ENCODE measurements around the gene SPTBN4.
"Not testable (repeated sequence)": the region's sequence is repeated elsewhere in the genome, so short reads cannot be mapped to it uniquely, and the experiment has no call there.

SPTBN4 gene

DNA sequence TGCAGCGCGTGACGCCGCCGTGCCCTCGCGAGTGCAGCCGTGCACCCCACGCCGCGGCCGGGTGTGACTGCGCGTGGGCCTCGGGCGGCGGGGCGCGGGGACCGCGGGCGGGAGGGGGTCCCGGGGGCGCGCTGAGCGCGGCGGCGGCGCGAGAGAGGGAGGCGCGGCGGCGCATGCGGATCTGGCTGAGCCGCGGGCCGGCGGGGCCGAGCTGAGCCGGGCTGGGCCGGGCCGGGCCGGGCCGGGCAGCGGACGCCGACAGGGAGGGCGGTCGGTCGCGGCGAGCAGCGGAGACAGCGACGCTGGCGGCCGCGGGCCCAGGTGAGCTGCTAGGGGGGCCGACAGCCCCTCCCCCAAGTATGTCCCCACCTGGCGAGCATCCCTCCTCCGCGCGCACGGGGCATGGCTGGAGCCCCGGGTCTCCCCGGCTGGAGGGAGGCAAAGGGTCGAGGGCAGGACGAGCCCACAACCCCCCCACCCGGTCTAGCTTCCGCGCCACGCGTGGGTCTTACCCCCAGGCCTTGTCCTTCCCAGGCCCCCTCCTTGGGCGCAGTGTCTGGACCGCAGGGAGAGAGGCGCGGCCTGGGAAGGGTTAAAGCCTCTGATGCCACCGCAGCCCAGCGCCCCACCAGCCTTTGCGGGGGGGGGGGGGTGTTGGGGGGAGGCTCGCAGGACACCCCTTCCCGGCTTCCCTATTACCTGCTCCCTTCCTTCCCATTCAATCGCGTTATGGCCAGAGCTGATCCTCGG lies at the start of gene SPTBN4:
TSS of gene SPTBN4 (plus strand) at position 17 of the 750 bp plus-strand sequence. CDS start 5,621 bp downstream, outside the sequence.
- DNase-seq, result peak; percentile 15

DNA sequence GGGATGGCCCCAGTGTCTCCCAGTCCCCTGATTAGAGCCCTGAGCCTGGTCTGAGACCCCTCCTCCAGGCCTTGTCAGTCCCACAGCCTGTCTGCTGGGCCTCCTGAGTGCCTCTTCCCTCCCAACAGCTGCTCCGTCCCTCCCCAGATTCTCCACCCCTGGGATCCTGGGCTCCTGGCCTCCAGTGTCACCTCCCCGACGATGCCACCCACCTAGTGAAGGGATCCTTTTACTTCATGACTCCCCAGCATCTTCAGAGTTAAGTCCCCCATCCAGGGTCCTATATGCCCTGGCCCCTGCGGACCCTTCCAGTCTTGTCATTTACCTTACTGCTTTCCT lies 49.2 kb upstream of the SPTBN4 start:
- no peak for DNase-seq

DNA sequence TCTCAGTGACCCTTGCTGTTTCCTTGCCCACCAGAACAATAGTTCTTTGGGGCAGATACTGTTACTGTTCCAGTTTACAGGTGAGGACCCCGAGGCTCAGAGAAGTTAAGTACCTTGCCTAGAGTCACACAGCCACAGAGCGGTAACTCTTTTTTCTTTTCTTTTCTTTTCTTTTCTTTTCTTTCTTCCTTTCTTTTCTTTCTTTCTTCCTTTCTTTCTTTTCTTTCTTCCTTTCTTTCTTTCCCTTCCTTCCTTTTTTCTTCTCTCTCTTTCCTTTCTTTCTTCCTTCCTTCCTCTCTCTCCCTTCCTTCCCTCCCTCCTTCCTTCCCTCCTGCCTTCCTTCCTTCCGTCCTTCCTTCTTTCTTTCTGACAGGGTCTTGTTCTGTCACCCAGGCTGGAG lies 48.8 kb upstream of the SPTBN4 start:
- no peak for DNase-seq

DNA sequence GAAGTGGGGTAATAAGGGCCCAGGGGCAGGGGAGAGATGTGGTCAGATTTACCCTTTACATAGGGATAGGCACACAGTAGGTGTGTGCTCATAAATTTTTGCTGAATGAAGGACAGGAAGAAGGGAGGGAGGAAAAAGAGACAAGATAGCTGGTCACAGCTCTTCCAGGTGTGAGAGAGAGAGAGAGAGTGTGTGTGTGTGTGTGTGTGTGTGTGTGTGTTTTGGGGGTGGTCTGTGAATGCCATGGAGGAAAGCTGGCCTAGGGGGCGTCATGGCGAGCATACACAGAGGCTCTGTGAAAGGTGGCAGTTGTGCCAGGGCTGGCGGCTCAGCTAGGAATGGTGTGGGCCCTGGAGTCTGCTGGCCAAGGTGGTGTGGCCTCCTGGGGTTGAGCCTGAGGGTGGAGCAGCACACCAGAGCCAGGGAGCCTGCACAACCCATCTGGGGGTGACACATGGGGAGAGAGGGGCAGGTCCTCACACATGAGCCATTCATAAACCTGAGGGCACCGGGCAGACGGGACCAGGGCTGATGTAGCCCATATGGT lies 47.7 kb upstream of the SPTBN4 start:
- DNase-seq, result no peak

DNA sequence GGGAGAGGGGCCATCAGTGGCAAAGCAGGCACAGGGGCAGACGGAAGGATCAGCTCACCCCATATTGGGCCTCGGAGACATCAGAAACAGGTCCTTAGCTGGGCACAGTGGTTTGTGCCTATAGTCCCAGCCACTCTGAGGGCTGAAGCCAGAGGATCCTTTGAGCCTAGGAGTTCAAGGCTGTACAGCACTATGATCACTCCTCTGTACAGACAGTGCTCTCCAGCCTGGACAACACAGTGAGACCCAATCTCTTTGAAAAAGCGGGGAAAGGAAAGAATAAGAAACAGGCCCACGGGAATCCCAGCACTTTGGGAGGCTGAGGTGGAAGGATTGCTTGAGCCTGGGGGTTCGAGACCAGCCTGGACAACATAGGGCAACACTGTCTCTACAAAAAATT lies 47.0 kb upstream of the SPTBN4 start:
- DNase-seq, result no peak

DNA sequence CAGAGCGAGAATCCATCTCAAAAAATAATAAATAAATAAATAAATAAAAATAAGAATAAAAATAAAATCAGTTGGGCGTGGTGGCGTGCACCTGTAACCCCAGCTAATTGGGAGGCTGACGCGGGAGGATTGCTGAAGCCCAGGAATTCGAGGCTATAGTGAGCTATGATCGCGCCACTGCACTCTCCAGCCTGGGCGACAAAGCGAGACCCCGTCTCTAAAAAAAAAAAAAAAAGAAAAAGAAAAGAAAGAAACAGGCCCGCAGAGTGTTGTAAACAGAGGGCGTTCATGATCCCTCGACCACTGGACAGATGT lies 46.4 kb upstream of the SPTBN4 start:
- DNase-seq, result no peak

DNA sequence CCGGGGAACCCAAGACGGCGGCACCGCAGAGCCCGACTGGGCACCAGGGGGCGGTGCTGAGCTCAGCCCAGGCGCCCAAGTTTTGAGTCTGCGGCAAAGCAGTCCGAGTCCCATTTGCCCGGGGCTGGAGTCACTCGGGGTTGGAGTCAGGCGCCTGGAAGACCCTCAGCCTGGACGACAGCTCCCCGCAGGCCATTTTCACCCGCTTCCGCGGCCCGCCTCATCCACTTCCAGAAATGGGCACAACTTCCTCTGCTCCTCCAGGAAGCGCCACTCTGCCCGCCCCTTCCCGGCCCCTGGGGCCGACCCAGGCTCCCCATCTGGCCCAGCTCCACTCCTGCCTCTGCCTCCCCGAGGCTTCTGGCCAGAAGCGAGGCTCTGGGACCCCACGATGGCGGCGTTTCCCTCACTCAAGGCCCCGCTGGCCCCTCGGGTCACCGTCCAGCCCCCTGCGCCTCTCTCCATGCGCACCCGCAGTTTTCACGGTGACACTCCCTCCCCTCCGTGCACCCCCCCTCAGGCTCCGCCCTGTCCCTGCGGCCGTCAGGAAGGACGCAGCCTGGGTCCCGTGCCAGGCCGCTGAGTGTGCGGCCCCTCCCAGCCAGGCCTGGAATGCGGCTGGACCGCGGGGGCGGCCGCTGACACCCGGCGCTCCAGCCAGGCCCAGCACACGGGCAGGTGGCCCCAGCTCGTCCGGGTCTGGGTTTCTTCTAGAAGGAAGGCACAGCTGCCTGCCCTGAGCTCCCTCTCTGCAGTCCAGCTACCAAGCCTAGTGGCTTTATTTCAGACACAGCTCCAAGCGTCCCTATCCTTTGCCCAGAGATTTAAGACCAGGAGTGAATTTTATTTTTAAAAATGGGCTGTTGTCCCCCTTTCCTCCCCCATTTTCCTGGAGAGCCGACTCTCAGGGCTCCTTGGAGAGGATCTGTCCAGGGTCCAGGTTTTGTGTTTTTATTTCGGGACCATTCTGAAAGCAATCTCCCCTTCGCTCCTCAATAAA lies 45.7 kb upstream of the SPTBN4 start:
- DNase-seq, result peak; percentile 94

DNA sequence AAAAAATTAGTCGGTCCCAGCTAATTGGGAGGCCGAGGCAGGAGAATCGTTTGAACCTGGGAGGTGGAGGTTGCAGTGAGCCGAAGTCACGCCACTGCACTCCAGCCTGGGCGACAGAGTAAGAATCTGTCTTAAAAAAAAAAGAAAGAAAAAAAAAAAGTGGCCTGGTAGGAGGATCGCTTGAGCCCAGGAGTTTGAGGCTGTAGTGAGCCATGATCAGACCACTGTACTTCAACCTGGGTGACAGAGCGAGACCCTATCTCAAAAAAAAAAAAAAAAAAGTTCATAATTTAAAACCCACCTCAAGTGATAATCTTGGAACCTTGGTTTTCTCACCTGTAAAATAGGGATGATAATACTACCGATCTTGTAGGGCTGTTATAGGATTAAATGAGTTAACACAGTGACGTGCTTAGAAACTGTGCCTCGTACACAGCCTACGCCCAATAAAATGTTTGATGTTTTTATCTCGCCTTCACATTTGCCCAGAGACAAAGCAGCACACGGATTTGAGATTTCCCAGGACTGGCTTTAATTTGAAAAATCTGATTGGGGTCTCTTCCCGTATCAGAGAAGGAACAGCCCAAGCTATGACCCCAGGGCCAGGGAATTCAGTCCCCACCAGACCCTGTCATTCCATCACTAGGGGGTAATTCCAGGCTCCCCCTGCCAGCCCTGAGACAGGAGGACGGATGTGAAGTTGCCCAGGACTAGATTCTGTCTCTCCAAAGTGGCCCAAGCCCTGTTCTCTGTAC lies 44.6 kb upstream of the SPTBN4 start:
- no peak for DNase-seq

DNA sequence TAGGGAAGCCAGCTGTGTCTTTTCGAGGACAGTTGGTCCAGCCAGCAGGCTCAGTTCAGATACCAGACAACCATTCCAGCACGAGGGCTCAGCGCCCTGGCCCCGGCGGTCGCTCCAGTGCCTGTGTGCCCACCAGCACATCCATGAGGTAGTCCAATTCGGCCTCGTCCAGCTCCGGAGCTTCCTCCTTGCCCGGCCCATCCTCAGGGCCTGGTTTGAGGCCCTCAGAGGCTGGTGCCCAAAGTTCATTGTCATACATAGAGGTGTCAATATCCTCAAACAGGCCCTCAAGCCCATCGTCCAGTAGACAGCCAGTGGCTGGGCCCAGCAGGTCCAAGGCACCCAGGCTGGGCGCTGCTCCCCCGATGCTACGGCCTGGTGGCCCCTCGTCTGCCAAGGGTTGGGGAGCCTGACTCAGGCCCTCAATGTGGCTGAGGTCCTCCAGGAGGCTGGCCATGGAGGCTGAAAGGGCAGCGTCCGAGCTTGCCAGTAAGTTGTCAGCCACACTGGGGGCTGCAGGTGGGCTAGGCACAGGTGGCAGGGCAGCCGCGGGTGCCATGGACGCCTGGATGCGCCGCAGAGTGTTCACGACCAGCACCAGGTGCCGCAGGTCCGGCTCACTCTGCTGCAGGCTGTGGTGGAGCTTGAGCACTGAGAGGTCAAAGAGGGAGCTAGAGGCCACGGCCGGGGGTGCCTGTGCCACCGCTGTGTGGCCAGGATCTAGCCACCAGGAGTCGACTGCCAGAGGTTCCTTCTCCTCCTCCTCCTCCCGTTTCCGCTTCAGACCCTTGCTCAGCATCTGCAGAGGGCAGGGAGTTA lies 43.8 kb upstream of the SPTBN4 start:
- no peak for DNase-seq

DNA sequence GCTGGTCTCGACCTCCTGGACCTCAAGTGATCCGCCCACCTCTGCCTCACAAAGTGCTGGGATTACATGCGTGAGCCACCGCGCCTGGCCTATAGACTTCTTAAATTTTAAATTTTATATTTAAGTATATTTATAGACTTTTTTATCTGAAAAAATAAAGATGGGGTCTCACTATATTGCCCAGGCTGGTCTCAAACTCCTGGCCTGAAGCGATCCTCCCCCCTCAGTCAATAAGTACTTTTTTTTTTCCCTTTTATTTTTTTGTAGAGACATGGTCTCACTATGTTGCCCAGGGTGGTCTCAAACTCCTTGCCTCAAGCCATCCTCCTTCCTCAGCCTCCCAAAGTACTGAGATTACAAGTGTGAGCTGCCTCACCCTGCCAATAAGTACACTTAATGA lies 42.9 kb upstream of the SPTBN4 start:
- no peak for DNase-seq

DNA sequence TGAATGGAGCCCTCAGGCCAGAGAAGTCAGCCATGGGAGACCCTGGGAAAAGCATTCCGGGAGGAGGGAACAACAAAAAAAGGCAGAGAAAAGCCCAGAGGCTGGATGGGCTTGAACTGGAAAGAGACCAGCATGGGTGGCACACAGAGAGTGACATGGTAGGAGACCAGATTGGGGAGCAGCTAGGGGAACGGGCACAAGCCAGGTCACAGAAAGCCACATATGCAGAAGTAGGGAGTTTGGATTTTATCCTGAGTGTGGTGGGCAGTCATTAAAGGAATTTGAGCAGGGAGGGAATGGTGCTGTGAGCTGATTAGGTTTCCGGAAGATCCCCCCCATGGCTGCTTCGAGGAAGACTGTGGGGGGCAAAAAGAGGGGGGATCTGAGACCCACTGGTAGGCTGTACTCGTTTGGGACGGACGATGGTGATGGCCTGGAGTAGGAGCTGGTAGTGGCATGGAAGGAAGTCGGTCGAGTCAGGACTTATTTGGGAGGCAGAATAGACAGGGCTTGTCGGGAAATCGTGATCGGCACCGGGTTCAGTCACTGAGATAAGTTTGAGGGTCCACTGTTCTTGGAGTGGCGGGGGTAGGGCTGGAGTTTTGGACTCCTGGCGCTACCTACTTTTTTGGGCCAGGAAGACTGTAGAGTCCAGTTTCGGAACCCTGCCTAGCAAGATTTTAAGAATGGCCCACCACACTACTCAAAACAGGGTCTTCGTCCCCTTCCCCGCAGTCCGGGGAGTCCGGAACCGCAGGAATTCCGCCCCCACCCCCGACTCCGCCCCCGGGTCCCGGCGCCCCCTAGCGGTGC lies 42.0 kb upstream of the SPTBN4 start:
- peak; percentile 42 for DNase-seq

DNA sequence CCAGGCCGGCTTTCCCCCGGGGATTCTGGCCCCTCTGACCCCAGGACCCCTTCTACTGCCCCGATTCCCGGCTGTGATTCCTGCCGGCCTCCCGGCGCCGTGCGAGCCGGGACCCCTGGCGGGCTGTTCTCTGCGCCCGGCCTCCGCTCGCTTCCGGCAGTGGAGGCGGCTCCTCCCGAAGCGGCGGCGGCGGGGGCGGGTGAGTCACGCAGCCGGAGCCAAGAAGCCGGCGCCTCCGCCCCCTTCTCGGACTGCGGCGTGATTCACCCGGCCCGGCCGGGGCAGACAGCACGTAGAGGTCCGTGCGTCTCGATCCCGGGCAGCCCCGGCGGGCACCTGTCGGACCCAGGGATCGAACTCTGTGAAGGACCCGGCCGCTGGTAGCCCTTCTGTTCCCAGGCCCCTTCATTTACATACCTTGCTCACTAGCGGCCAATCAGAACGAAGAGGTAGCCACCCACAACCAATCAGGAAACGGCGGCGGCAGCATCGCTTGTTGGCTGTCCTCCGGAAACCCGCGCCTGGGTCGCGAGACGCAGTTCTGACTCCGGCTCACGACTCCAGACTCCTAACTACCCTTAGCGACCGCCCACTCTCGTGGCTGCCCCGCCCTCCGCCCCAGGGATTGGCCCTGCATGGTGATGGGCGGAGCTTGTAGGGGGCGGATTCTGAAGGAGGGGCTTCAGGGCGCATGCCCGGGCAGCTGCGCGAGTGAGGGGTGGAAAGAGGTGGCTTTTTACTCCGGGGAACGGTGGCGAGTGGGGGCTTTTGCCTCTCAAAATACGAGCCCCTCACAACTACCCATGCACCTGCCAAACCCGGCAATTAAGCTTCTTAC lies 41.1 kb upstream of the SPTBN4 start, which contains the start of gene SERTAD1:
TSS of gene SERTAD1 (minus strand) at position 543 of the 838 bp plus-strand sequence. CDS start 2,446 bp downstream, outside the sequence.
- DNase-seq, result peak; percentile 99

DNA sequence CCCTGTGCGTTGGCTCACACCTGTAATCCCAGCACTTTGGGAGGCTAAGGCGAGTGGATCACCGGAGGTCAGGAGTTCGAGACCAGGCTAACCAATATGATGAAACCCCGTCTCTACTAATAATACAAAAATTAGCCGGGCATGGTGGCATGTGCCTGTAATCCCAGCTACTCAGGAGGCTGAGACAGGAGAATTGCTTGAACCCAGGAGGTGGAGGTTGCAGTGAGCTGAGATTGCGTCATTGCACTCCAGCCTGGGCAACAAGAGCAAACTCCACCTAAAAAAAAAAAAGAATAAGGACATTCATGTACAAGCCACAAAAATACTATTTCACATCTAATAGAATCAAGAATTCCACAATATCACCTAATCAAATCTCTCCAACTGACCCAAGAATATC lies 38.6 kb upstream of the SPTBN4 start:
- DNase-seq, result not testable (repeated sequence)

DNA sequence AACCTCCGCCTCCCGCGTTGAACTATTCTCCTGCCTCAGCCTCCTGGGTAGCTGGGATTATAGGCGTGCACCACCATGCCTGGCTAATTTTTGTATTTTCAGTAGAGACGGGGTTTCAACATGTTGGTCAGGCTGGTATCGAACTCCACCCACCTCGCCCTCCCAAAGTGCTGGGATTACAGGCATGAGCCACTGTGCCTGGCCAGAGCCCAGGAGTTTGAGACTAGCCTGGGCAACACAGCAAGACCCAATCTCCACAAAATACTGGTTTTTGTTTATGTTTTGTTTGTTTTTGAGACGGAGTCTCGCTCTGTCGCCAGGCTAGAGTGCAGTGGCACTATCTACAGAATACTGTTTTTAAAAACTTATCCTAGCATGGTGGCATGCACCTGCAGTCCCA lies 36.6 kb upstream of the SPTBN4 start:
- not testable (repeated sequence) for DNase-seq

DNA sequence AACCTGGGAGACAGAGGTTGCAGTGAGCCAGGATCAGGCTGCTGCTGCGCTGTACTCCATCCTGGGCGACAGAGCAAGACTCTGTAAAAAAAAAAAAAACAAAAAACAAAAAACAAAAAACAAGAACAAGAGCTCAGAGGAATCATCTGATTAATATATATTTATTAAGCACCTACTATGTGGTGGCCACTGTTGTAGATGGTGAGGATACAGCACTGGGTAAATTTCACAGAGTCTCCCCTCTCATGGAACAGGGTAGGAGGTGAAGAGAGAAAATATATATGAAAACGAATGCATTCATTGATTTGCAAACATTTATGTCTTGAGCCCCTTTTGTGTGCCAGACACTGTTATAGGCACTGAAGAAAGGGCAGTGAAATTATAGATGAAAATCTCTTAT lies 35.1 kb upstream of the SPTBN4 start:
- DNase-seq, result no peak

DNA sequence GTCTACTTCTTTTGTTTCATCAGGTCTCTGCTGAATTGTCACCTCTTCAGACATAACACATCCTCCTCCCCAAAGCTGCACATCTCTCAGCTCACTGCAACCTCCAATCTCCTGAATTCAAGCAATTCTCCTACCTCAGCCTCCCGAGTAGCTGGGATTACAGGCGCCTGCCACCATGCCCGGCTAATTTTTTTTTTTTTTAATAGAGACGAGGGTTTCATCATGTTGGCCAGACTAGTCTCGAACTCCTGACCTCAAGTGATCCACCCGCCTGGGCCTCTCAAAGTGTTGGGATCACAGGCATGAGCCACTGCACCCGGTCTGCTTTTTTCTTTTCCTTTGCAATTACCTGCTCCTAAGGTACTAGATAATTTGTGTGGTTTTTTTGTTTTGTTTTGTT lies 34.0 kb upstream of the SPTBN4 start:
- not testable (repeated sequence) for DNase-seq

DNA sequence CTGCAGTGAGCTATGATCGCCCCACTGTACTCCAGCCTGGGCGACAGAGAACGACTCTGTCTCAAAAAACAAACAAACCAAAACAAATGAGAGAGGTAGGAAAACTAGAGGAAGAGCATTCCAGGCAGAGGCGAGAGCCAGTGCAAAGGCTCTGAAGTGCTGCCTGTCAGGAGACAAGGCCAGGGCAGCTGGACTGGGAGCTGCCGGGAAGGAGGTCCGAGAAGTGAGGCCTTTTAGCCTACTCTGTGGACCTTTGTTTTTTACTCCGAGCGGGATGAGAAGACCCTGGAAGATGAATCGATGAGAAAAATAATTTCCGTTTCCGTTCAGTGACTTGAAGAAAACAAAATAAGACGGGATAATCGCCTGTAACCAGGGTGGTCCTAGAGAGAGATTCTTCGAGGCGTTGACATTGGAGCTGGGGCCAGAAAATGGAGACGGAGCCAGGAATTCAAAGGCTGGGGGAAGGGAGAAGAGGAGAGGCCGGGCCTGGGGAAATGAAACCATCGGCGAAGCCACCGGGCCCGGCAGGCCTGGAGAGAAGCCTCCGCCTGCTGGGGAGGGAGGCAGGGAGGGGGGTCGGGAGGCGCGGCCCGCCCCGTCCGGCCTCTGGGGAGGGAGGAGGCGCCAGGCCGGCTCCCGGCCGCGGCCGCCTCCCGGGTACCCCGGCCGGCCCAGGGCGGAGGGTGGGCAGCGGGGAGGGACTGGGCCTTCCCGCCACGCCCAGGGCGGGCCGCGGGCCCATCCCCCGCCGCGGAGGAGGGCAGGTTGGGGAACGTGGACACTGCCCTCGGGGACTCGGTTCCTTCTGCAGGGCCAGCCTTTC lies 33.2 kb upstream of the SPTBN4 start:
- peak; percentile 86 for DNase-seq

DNA sequence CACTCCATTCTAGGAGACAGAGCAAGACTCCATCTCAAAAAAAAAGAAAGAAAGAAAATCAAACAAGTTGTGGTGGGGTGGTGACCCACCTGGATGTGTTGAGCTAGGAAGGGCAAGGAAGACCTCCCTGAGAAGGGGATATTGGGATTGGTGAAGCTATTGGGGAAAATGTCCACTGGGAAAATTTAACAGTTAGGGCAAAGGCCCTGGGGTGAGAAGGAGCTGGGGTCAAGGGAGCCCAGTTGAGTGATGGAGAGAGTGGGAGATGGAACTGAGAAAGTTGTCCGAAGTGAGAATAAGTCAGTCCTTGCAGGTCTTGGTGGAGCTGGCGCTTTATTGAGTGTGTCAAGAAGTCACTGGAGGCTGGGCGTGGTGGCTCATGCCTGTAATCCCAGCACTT lies 28.5 kb upstream of the SPTBN4 start:
- no peak for DNase-seq

DNA sequence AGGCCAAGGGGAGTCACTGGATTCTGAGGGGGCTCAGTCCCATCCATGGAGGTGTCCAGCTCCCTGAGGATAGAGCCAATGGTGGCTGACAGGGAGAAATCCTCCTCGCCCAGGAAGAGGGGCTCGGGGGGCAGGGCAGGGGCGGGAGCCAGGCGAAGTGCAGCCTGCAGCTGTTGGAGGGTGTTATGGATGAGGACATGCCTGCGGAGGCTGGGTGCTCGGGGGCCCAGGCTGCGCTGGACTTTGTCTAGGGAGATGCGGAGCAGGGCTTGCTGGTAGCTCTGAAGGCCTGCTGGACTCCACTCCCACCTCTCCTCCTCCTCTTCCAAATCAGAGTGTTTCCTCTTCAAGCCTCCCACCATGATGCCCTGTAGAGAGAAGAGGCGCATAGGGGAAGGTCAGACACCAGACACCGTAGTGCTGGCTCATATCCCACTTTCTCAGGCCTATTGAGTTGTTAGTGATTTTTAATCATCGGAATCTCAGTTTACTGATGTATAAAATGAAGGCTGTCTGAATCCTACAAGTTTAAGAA lies 25.0 kb upstream of the SPTBN4 start:
- no peak for DNase-seq
